Measurements from ENCODE around the gene ADGRL1.
A peak's percentile ranks its signal among the peaks of the same experiment; 100 is the strongest.
"Not testable (repeated sequence)": the region's sequence is repeated elsewhere in the genome, so short reads cannot be mapped to it uniquely, and the experiment has no call there.

Gene ADGRL1
- 25.7 to 37.4 (median 26.3) reads per million in 3 donors for total RNA-seq

DNA sequence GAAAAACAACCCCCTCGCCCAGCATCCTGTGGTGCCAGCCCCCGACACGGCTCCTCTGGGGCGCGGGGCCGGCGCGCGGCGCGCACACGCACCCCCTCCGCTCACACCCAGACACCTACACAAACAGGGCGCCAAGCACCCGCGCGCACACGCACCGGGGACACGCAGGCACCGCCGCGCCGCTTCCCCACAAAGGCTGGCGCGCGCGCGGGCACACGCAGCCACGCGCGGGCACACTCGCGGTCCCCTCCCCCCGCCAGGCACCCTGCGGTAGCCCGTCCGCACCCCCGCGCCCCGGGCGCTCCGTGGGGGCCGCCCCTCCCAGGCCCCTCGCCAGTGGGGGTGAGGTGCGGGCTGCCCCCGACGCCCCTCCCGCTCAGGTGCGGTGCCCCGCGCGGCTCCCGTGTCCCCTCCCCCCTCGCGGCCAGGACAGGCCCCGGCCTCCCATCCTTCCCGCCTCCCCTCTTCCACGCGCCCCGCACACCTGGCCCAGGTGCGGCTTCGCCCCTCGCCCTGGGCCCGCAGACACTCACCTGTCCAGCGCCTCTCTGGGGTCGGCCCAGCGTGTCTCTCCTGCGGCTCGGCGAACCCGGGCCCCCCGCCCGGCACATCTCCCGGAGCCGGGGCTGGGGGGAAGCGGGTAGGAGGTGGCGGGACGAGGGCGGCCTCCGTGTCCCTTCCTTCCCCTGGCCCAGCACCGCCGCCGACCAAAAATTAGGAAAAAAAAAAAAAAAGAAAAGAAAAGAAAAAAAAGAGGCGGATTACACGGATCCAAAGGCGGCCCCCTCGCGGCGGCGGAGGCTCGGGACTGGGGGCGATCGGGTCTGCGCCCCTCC, at the start of gene ADGRL1:
Gene ADGRL1, minus strand, starts transcription at position 718 of the 836 bp plus-strand sequence. CDS start 22,567 bp downstream, outside the sequence.
- H3K9me3 ChIP-seq (ENCODE audit: control insufficient read depth, low read length); H3K36me3 ChIP-seq (ENCODE audit: control insufficient read depth, insufficient read depth, low read length); H3K27me3 ChIP-seq (replicated peaks; ENCODE audit: control insufficient read depth, insufficient read depth, low read length, poor library complexity, severe bottlenecking): not testable (repeated sequence)
- Histone ChIP-seq H3K27ac (ENCODE audit: insufficient read depth, low read length, poor library complexity, severe bottlenecking) (peak within 1 kb of the TSS; percentile 65), H3K4me1 (ENCODE audit: control insufficient read depth, insufficient read depth, low read length, poor library complexity, severe bottlenecking) (peaks cover 19% of the 10 kb centered on the region), H3K4me3 (ENCODE audit: insufficient read depth, low read depth, low read length, poor library complexity, severe bottlenecking) (peak within 1 kb of the TSS; percentile 88)
- peak in 1 of 3 donors; percentile 8 for DNase-seq

- H3K27me3 ChIP-seq (replicated peaks; ENCODE audit: control insufficient read depth, insufficient read depth, low read length, poor library complexity, severe bottlenecking); H3K4me3 ChIP-seq (ENCODE audit: insufficient read depth, low read depth, low read length, poor library complexity, severe bottlenecking); H3K36me3 ChIP-seq (ENCODE audit: control insufficient read depth, insufficient read depth, low read length); H3K9me3 ChIP-seq (ENCODE audit: control insufficient read depth, low read length); DNase-seq; H3K27ac ChIP-seq (ENCODE audit: insufficient read depth, low read length, poor library complexity, severe bottlenecking); H3K4me1 ChIP-seq (ENCODE audit: control insufficient read depth, insufficient read depth, low read length, poor library complexity, severe bottlenecking): not testable (repeated sequence)
Measured at GRCh38 chr19:14255316-14255715, 49.3 kb upstream of the ADGRL1 start.

GRCh38 chr19:14253822-14254599, 48.0 kb upstream of the ADGRL1 start:
- H3K27me3 ChIP-seq (replicated peaks; ENCODE audit: control insufficient read depth, insufficient read depth, low read length, poor library complexity, severe bottlenecking); H3K36me3 ChIP-seq (ENCODE audit: control insufficient read depth, insufficient read depth, low read length); H3K4me1 ChIP-seq (ENCODE audit: control insufficient read depth, insufficient read depth, low read length, poor library complexity, severe bottlenecking); H3K9me3 ChIP-seq (ENCODE audit: control insufficient read depth, low read length); DNase-seq; H3K27ac ChIP-seq (ENCODE audit: insufficient read depth, low read length, poor library complexity, severe bottlenecking); H3K4me3 ChIP-seq (ENCODE audit: insufficient read depth, low read depth, low read length, poor library complexity, severe bottlenecking): not testable (repeated sequence)

- DNase-seq = not testable (repeated sequence)
Measured at GRCh38 chr19:14252136-14252535, 46.2 kb upstream of the ADGRL1 start.

GRCh38 chr19:14250870-14251269, 44.9 kb upstream of the ADGRL1 start:
- no peak overlapping the region for H3K27ac ChIP-seq (ENCODE audit: insufficient read depth, low read length, poor library complexity, severe bottlenecking)
- H3K9me3 ChIP-seq (ENCODE audit: control insufficient read depth, low read length) = no peaks in the 10 kb centered on the region
- no peaks in the 10 kb centered on the region for H3K36me3 ChIP-seq (ENCODE audit: control insufficient read depth, insufficient read depth, low read length)
- H3K4me1 ChIP-seq (ENCODE audit: control insufficient read depth, insufficient read depth, low read length, poor library complexity, severe bottlenecking) = peaks cover 6% of the 10 kb centered on the region
- no peak for DNase-seq
- no peaks in the 10 kb centered on the region for H3K27me3 ChIP-seq (replicated peaks; ENCODE audit: control insufficient read depth, insufficient read depth, low read length, poor library complexity, severe bottlenecking)
- H3K4me3 ChIP-seq (ENCODE audit: insufficient read depth, low read depth, low read length, poor library complexity, severe bottlenecking) = no peak overlapping the region

More at GRCh38 chr19:14252136-14252535, 46.2 kb upstream of the ADGRL1 start:
- H3K4me3 ChIP-seq (ENCODE audit: insufficient read depth, low read depth, low read length, poor library complexity, severe bottlenecking); H3K27me3 ChIP-seq (replicated peaks; ENCODE audit: control insufficient read depth, insufficient read depth, low read length, poor library complexity, severe bottlenecking); H3K9me3 ChIP-seq (ENCODE audit: control insufficient read depth, low read length); H3K27ac ChIP-seq (ENCODE audit: insufficient read depth, low read length, poor library complexity, severe bottlenecking); H3K4me1 ChIP-seq (ENCODE audit: control insufficient read depth, insufficient read depth, low read length, poor library complexity, severe bottlenecking); H3K36me3 ChIP-seq (ENCODE audit: control insufficient read depth, insufficient read depth, low read length): not testable (repeated sequence)

DNA sequence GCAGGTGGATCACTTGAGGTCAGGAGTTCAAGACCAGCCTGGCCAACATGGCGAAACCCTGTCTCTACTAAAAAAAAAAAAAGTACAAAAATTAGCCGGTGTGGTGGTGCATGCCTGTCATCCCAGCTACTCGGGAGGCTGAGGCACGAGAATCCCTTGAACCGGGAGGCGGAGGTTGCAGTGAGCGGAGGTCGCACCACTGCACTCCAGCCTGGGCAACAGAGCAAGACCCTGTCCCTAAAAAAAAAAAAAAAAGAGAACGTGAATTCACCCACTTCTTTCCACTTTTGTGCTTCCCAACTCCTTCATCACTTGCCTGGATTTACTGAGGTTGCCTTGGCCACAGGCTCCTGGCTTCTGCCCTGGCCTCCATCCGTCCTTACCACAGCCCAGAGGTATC, 44.3 kb upstream of the ADGRL1 start:
- H3K27ac ChIP-seq (ENCODE audit: insufficient read depth, low read length, poor library complexity, severe bottlenecking); H3K4me1 ChIP-seq (ENCODE audit: control insufficient read depth, insufficient read depth, low read length, poor library complexity, severe bottlenecking); H3K36me3 ChIP-seq (ENCODE audit: control insufficient read depth, insufficient read depth, low read length); H3K27me3 ChIP-seq (replicated peaks; ENCODE audit: control insufficient read depth, insufficient read depth, low read length, poor library complexity, severe bottlenecking); H3K9me3 ChIP-seq (ENCODE audit: control insufficient read depth, low read length); DNase-seq; H3K4me3 ChIP-seq (ENCODE audit: insufficient read depth, low read depth, low read length, poor library complexity, severe bottlenecking): not testable (repeated sequence)

- not testable (repeated sequence) for DNase-seq; H3K27ac ChIP-seq (ENCODE audit: insufficient read depth, low read length, poor library complexity, severe bottlenecking); H3K4me1 ChIP-seq (ENCODE audit: control insufficient read depth, insufficient read depth, low read length, poor library complexity, severe bottlenecking); H3K36me3 ChIP-seq (ENCODE audit: control insufficient read depth, insufficient read depth, low read length); H3K4me3 ChIP-seq (ENCODE audit: insufficient read depth, low read depth, low read length, poor library complexity, severe bottlenecking); H3K9me3 ChIP-seq (ENCODE audit: control insufficient read depth, low read length); H3K27me3 ChIP-seq (replicated peaks; ENCODE audit: control insufficient read depth, insufficient read depth, low read length, poor library complexity, severe bottlenecking)
Measured at GRCh38 chr19:14249891-14250290, 43.9 kb upstream of the ADGRL1 start.

DNA sequence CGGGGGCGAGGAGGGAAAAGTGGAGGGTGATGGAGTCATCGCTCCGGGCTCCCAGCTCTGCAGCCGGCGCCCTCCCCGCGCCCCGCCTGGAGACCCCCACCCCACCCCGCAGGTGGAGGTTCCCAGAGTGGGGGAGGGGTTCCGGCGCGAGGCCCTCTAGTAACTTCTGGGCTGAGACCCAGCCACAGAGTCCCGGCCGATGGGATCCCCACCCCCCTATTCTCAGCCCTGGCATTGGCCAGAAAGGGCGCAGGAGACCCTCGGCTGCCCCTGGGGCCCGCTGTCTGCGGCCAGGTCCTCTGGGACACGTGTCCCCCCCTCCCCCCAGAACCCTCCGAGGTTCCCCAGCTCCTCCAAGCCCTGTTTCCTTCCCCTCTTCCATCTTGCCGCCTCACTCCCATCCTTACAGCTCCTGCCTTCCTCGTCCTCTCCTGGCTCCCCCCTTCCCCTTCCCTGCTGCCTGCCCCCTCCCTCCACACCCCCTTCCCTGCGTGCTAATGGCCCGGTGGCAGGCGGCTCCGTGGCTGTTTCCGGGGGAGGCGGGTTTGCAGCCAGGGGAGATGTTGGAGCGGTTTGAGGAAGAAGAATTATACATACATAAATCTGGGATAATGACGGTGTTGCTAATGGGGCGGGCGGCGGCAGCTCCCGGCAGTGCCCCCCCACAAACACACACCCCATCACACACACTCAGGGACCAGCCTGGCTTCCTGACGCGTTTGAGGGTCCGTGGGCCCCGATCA, 43.2 kb upstream of the ADGRL1 start:
- not testable (repeated sequence) for H3K4me1 ChIP-seq (ENCODE audit: control insufficient read depth, insufficient read depth, low read length, poor library complexity, severe bottlenecking); DNase-seq; H3K9me3 ChIP-seq (ENCODE audit: control insufficient read depth, low read length); H3K36me3 ChIP-seq (ENCODE audit: control insufficient read depth, insufficient read depth, low read length); H3K27me3 ChIP-seq (replicated peaks; ENCODE audit: control insufficient read depth, insufficient read depth, low read length, poor library complexity, severe bottlenecking)
- peak overlapping the region; percentile 18 for H3K27ac ChIP-seq (ENCODE audit: insufficient read depth, low read length, poor library complexity, severe bottlenecking)
- H3K4me3 ChIP-seq (ENCODE audit: insufficient read depth, low read depth, low read length, poor library complexity, severe bottlenecking) = peak overlapping the region; percentile 69

- no peaks in the 10 kb centered on the region for H3K36me3 ChIP-seq (ENCODE audit: control insufficient read depth, insufficient read depth, low read length)
- peaks cover 6% of the 10 kb centered on the region for H3K4me1 ChIP-seq (ENCODE audit: control insufficient read depth, insufficient read depth, low read length, poor library complexity, severe bottlenecking)
- peak overlapping the region; percentile 69 for H3K4me3 ChIP-seq (ENCODE audit: insufficient read depth, low read depth, low read length, poor library complexity, severe bottlenecking)
- DNase-seq = no peak
- no peaks in the 10 kb centered on the region for H3K27me3 ChIP-seq (replicated peaks; ENCODE audit: control insufficient read depth, insufficient read depth, low read length, poor library complexity, severe bottlenecking)
- H3K9me3 ChIP-seq (ENCODE audit: control insufficient read depth, low read length) = no peaks in the 10 kb centered on the region
- H3K27ac ChIP-seq (ENCODE audit: insufficient read depth, low read length, poor library complexity, severe bottlenecking) = peak overlapping the region; percentile 18
Measured at GRCh38 chr19:14248578-14249011, 42.6 kb upstream of the ADGRL1 start.
